ENCODE data around the gene CBLC. TPM values are rescaled to one million over a fixed set of nuclear protein-coding genes. Genes with fewer than 3 reads are reported as not detected.
A peak's percentile ranks its signal among the peaks of the same experiment; 100 is the strongest.

Gene CBLC
- total RNA-seq, 4 donors from 2014 or later = 26.9 to 75.7 (median 49.1) TPM

DNA sequence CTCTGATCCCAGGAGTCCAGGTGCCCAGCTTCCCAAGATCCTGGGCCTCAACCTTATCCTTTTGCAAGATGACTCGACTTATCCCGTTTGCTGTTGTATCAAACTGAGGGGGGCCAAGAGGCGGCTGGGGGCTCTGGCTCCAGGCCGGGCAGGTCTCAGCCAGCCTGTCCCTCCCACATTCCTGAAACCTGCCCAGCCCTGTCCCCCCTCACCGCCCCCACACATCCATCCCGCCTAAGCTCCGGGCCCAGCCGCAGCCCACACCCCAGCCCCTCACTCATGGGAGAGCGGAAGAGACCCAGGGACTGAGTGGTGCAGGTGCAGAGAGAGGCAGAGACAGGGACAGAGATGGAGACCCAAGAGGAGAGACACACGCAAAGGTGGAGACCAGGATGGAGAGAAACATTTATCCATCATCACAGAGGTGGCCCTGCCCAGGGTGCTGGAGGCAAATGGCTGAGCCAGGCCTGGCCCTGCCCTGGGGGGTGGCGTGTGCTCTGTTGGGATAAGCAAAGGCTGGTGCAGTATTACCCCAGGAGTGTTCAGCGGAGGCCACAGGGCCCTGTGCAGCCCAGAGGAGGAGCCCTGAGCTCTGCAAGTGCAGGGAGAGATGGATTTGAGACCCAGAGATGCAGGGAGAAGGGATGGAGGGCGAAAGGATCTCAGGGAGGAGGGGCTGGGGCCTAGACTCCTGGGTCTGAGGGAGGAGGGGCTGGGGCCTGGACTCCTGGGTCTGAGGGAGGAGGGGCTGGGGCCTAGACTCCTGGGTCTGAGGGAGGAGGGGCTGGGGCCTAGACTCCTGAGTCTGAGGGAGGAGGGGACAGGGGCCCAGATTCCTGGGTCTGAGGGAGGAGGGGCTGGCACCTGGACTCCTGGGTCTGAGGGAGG lies 32.8 kb downstream of the CBLC start:
- Histone ChIP-seq H3K4me1 (peaks cover 14 to 49% (median 18%) of the 10 kb centered on the region in 3 donors), H3K27ac (peak overlapping the region in 2 of 4 donors; percentile 22 to 75), H3K4me3 (peak overlapping the region; percentile 3 to 73 (median 52)), H3K27me3 (peaks cover 0 to 19% (median 0%) of the 10 kb centered on the region in 4 donors), H3K36me3 (peaks cover 0 to 23% (median 0%) of the 10 kb centered on the region in 3 donors), H3K9me3 (no peaks in the 10 kb centered on the region)
- DNase-seq = no peak
- intact Hi-C loops (cut with DNase I) = no loop called here
- TF ChIP-seq POLR2A (IDR thresholded peaks at IDR 0.05) = no peak
- TF ChIP-seq, protein P1, sequence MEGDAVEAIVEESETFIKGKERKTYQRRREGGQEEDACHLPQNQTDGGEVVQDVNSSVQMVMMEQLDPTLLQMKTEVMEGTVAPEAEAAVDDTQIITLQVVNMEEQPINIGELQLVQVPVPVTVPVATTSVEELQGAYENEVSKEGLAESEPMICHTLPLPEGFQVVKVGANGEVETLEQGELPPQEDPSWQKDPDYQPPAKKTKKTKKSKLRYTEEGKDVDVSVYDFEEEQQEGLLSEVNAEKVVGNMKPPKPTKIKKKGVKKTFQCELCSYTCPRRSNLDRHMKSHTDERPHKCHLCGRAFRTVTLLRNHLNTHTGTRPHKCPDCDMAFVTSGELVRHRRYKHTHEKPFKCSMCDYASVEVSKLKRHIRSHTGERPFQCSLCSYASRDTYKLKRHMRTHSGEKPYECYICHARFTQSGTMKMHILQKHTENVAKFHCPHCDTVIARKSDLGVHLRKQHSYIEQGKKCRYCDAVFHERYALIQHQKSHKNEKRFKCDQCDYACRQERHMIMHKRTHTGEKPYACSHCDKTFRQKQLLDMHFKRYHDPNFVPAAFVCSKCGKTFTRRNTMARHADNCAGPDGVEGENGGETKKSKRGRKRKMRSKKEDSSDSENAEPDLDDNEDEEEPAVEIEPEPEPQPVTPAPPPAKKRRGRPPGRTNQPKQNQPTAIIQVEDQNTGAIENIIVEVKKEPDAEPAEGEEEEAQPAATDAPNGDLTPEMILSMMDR (IDR thresholded peaks at IDR 0.05) = no peak
- WGBS, 2 donors = 54 to 61% methylated on average over 7 to 9 of the region's 13 CpGs

DNA sequence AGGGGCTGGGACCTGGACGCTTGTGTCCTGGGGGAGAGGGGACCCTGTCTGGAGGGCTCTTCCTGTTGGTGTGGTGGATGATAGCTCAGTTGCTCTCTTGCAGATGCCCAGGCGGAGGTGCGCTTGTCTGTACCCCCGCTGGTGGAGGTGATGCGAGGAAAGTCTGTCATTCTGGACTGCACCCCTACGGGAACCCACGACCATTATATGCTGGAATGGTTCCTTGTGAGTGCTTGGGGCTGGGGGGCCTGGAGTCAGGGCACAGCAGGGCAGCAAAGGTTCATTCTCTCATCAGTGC lies 33.4 kb downstream of the CBLC start:
- intact Hi-C loops (cut with DNase I) = no loop called here
- no peak for DNase-seq
- Histone ChIP-seq H3K27ac (no peak overlapping the region), H3K27me3 (peaks cover 0 to 19% (median 0%) of the 10 kb centered on the region in 4 donors), H3K36me3 (peaks cover 0 to 29% (median 0%) of the 10 kb centered on the region in 3 donors), H3K4me3 (no peak overlapping the region), H3K9me3 (no peaks in the 10 kb centered on the region), H3K4me1 (peaks cover 14 to 49% (median 18%) of the 10 kb centered on the region in 3 donors)
- 82% methylated on average over 5 of the region's 7 CpGs; no CpG with 5 or more reads in 1 of the 2 donors for WGBS, 2 donors
- TF ChIP-seq POLR2A (IDR thresholded peaks at IDR 0.05) = no peak
- TF ChIP-seq, protein P1 (IDR thresholded peaks at IDR 0.05) = no peak

DNA sequence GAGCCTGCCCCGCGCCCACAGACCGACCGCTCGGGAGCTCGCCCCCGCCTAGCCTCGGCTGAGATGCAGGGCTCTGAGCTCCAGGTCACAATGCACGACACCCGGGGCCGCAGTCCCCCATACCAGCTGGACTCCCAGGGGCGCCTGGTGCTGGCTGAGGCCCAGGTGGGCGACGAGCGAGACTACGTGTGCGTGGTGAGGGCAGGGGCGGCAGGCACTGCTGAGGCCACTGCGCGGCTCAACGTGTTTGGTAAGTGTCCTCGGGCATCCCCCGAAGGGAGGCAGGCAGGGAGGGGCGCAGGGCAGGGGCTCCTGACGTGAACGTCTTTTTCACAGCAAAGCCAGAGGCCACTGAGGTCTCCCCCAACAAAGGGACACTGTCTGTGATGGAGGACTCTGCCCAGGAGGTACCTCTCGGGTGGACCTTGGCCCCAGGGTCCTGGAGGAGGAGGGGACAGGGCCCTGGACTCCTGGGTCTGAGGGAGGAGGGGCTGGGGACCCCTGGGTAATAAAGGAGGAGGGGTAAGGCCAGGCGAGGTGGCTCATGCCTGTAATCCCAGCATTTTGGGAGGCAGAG lies 34.5 kb downstream of the CBLC start:
- H3K27ac ChIP-seq = no peak overlapping the region
- peaks cover 0 to 19% (median 0%) of the 10 kb centered on the region in 4 donors for H3K27me3 ChIP-seq
- 83% methylated on average over 12 to 24 of the region's 28 CpGs for WGBS, 2 donors
- H3K36me3 ChIP-seq = peaks cover 0 to 29% (median 0%) of the 10 kb centered on the region in 3 donors
- H3K4me1 ChIP-seq = peaks cover 14 to 43% (median 18%) of the 10 kb centered on the region in 3 donors
- H3K4me3 ChIP-seq = no peak overlapping the region
- intact Hi-C loops (cut with DNase I) = no loop called here
- no peaks in the 10 kb centered on the region for H3K9me3 ChIP-seq
- no peak for DNase-seq
- TF ChIP-seq, protein P1 (IDR thresholded peaks at IDR 0.05) = no peak
- TF ChIP-seq POLR2A (IDR thresholded peaks at IDR 0.05) = no peak

DNA sequence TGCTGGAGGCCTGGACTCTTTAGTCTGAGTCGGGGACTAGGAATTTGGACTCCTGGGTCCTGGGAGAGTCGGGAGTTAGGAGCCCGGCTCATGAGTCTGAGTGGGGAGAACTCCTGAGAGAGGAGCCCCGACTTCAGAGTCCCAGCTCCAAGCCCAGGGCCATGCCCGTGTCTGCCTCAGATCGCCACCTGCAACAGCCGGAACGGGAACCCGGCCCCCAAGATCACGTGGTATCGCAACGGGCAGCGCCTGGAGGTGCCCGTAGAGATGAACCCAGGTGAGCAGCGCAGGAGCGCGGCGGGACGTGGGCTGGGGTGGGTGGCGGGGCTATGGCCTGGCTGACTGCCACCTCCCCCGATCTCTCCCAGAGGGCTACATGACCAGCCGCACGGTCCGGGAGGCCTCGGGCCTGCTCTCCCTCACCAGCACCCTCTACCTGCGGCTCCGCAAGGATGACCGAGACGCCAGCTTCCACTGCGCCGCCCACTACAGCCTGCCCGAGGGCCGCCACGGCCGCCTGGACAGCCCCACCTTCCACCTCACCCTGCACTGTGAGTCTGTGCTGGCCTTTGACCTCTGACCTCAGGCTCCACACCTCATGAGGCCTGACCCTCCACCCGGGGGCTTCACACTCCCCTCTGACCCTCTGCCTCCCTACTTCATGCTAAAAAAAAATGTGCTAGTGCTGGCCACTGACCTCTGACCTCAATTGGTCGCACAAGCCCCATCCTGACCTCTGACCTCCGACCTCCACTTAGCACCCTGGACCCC lies 35.6 kb downstream of the CBLC start:
- intact Hi-C loops (cut with DNase I) = no loop called here
- peaks cover 0 to 19% (median 0%) of the 10 kb centered on the region in 4 donors for H3K27me3 ChIP-seq
- no peak overlapping the region for H3K4me3 ChIP-seq
- H3K27ac ChIP-seq = no peak overlapping the region
- 76 to 89% methylated on average over 7 to 22 of the region's 38 CpGs for WGBS, 2 donors
- peaks cover 10 to 32% (median 12%) of the 10 kb centered on the region in 3 donors for H3K4me1 ChIP-seq
- no peak for DNase-seq
- peaks cover 0 to 29% (median 0%) of the 10 kb centered on the region in 3 donors for H3K36me3 ChIP-seq
- TF ChIP-seq POLR2A (IDR thresholded peaks at IDR 0.05) = no peak
- TF ChIP-seq, protein P1 (IDR thresholded peaks at IDR 0.05) = no peak
- no peaks in the 10 kb centered on the region for H3K9me3 ChIP-seq
